ENCODE measurements around the gene COG6.

DNA sequence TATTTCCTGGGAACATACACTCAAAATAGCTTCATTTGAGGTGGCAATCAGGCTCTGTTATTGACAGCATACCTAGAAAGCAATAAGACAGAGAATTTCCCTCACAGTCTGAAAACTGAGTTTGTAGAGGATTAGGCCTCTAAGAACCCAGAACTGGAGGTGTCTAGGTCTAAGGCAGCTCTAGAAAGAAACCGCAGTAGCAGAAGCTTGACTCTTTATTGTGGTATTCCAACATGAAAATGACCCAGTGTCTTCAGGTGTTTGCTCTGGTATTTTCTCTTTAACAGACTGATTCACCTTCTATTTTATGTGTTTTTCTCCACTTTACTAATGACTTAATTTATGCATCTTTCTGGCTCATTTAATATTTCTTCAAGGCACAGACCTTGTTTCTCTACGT is 8.5 kb downstream of the COG6 start:
- TF ChIP-seq, protein P1, sequence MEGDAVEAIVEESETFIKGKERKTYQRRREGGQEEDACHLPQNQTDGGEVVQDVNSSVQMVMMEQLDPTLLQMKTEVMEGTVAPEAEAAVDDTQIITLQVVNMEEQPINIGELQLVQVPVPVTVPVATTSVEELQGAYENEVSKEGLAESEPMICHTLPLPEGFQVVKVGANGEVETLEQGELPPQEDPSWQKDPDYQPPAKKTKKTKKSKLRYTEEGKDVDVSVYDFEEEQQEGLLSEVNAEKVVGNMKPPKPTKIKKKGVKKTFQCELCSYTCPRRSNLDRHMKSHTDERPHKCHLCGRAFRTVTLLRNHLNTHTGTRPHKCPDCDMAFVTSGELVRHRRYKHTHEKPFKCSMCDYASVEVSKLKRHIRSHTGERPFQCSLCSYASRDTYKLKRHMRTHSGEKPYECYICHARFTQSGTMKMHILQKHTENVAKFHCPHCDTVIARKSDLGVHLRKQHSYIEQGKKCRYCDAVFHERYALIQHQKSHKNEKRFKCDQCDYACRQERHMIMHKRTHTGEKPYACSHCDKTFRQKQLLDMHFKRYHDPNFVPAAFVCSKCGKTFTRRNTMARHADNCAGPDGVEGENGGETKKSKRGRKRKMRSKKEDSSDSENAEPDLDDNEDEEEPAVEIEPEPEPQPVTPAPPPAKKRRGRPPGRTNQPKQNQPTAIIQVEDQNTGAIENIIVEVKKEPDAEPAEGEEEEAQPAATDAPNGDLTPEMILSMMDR (IDR thresholded peaks at IDR 0.05): no peak
- TF ChIP-seq POLR2A (IDR thresholded peaks at IDR 0.05): no peak

All from testis (tissue), 2 donors.